HL-60 (cell line): ENCODE data around the gene DDX27.
A peak's percentile ranks its signal among the peaks of the same experiment; 100 is the strongest.

Experiments used
- DNase-seq, 2 experiments: peaks; one replicate each; pipeline ENCODE4 v3.0.0-alpha.2; 2010 to 2020; ENCODE audit warnings: low read depth in 1 of 2, low spot score in 1 of 2
- H3K27ac ChIP-seq: fragments of 250-450 bp; sonication (Bioruptor Pico); replicated peaks from 2 replicates; pipeline ENCODE4 v1.5.1; 2020; ENCODE audit warnings: mild to moderate bottlenecking, moderate library complexity
- H3K27me3 ChIP-seq: fragments of 250-450 bp; sonication (Bioruptor Pico); 2 replicates; pipeline ENCODE4 v1.5.1; 2021; ENCODE audit warnings: mild to moderate bottlenecking, moderate library complexity; ENCODE audit not compliant: insufficient read depth, poor library complexity, severe bottlenecking
- H3K4me3 ChIP-seq: replicated peaks from 2 replicates; pipeline ENCODE4 v1.5.1; 2011; ENCODE audit warnings: mild to moderate bottlenecking, control low read depth, low read length; ENCODE audit not compliant: insufficient read depth
- CTCF ChIP-seq: IDR thresholded peaks from one replicate; pipeline ENCODE4 v1.5.1; 2011; ENCODE audit warnings: low read length, control low read depth, inconsistent platforms; ENCODE audit not compliant: insufficient read depth
- GABPA ChIP-seq: IDR thresholded peaks from 2 replicates; pipeline ENCODE4 v1.6.1; 2012; ENCODE audit warnings: low read depth
- POLR2AphosphoS5 ChIP-seq: IDR thresholded peaks from 2 replicates; pipeline ENCODE4 v1.6.1; 2012; ENCODE audit warnings: low read depth
- REST ChIP-seq: IDR thresholded peaks from 2 replicates; pipeline ENCODE4 v1.6.1; 2012; ENCODE audit warnings: low read depth; ENCODE audit not compliant: insufficient replicate concordance
- SPI1 ChIP-seq: IDR thresholded peaks from 2 replicates; pipeline ENCODE4 v1.6.1; 2012; ENCODE audit warnings: low read depth, mild to moderate bottlenecking, borderline replicate concordance

DDX27 gene

GRCh38 chr20:49230561-49231133 lies 11.4 kb downstream of the DDX27 start:
- H3K27me3 ChIP-seq: no peaks in the 10 kb centered on the region
- peak overlapping the region; percentile 60 for H3K27ac ChIP-seq
- TF ChIP-seq POLR2AphosphoS5: peak; percentile 57; the same call in 1 of the 2 replicates
- no peak for TF ChIP-seq CTCF
- no peak for TF ChIP-seq GABPA
- peak; percentile 98 for TF ChIP-seq SPI1
- no peak for TF ChIP-seq REST
- DNase-seq: peak; percentile 81 to 88
- H3K4me3 ChIP-seq: no peak overlapping the region

- no peak for TF ChIP-seq GABPA
- peak overlapping the region; percentile 60 for H3K27ac ChIP-seq
- H3K4me3 ChIP-seq: no peak overlapping the region
- no peaks in the 10 kb centered on the region for H3K27me3 ChIP-seq
- no peak for DNase-seq
Observed at GRCh38 chr20:49231471-49231870, 12.3 kb downstream of the DDX27 start.

GRCh38 chr20:49233226-49233625 lies 14.0 kb downstream of the DDX27 start:
- TF ChIP-seq REST: no peak
- TF ChIP-seq CTCF: no peak
- no peak for TF ChIP-seq GABPA
- TF ChIP-seq POLR2AphosphoS5: no peak
- TF ChIP-seq SPI1: no peak
- Histone ChIP-seq H3K4me3 (no peak overlapping the region), H3K27ac (no peak overlapping the region), H3K27me3 (no peaks in the 10 kb centered on the region)
- DNase-seq: no peak

- no peak for DNase-seq
- Histone ChIP-seq H3K27me3 (no peaks in the 10 kb centered on the region), H3K27ac (no peak overlapping the region), H3K4me3 (no peak overlapping the region)
- no peak for TF ChIP-seq GABPA
- TF ChIP-seq POLR2AphosphoS5: no peak
- TF ChIP-seq REST: no peak
- no peak for TF ChIP-seq CTCF
- no peak for TF ChIP-seq SPI1
Observed at GRCh38 chr20:49234831-49235230, 15.6 kb downstream of the DDX27 start.
